Activated CD4-positive, alpha-beta T cell treated with anti-CD3 and anti-CD28 coated beads, Interleukin-10, Interleukin-2, amounts not matched to agents 100 ng/mL and 50 ng/mL, durations not matched to agents 16 hours and 8 hours (primary cell): ENCODE data around the gene DTX1.

Experiments used
- DNase-seq: peaks from one replicate; pipeline ENCODE4 v3.0.0-alpha.2; 2020

Gene DTX1

GRCh38 chr12:113056631-113057488, at the start of gene DTX1:
DTX1 (plus strand) TSS chr12:113056730; CDS start chr12:113058193, 1,463 bp downstream.
- DNase-seq, result no peak

- DNase-seq, result no peak
These were observed 49.4 kb upstream of the DTX1 start for GRCh38 chr12:113007166-113007565.

GRCh38 chr12:113010701-113011100, 45.8 kb upstream of the DTX1 start:
- no peak for DNase-seq

GRCh38 chr12:113014565-113014964, 42.0 kb upstream of the DTX1 start:
- no peak for DNase-seq

GRCh38 chr12:113016796-113017195, 39.7 kb upstream of the DTX1 start:
- DNase-seq, result no peak

GRCh38 chr12:113019025-113019424, 37.5 kb upstream of the DTX1 start:
- DNase-seq, result no peak

- DNase-seq, result no peak
These were observed 35.0 kb upstream of the DTX1 start for GRCh38 chr12:113021500-113021899.

GRCh38 chr12:113022563-113023297, 33.8 kb upstream of the DTX1 start:
- DNase-seq, result peak; percentile 52

- DNase-seq, result no peak
These were observed 28.8 kb upstream of the DTX1 start for GRCh38 chr12:113027726-113028125.

- peak; percentile 33 for DNase-seq
These were observed 25.5 kb upstream of the DTX1 start for GRCh38 chr12:113030875-113031525.

- DNase-seq, result no peak
These were observed 16.6 kb upstream of the DTX1 start for GRCh38 chr12:113039911-113040445.

GRCh38 chr12:113040722-113041171, 15.8 kb upstream of the DTX1 start:
- DNase-seq, result no peak

GRCh38 chr12:113041560-113041959, 15.0 kb upstream of the DTX1 start:
- no peak for DNase-seq

GRCh38 chr12:113043240-113043639, 13.3 kb upstream of the DTX1 start:
- DNase-seq, result no peak

GRCh38 chr12:113044516-113044915, 12.0 kb upstream of the DTX1 start:
- DNase-seq, result no peak

- peak; percentile 71 for DNase-seq
These were observed 7.8 kb upstream of the DTX1 start for GRCh38 chr12:113048716-113049127.

- DNase-seq, result no peak
These were observed 6.4 kb upstream of the DTX1 start for GRCh38 chr12:113049976-113050742.

- DNase-seq, result no peak
These were observed 5.7 kb upstream of the DTX1 start for GRCh38 chr12:113050795-113051194.

- no peak for DNase-seq
These were observed 4.8 kb upstream of the DTX1 start for GRCh38 chr12:113051759-113052158.

GRCh38 chr12:113052326-113052725, 4.2 kb upstream of the DTX1 start:
- no peak for DNase-seq

GRCh38 chr12:113054948-113055486, 1.5 kb upstream of the DTX1 start:
- no peak for DNase-seq
